GM12865 (cell line): ENCODE measurements around the gene ALOX15.
A peak's percentile ranks its signal among the peaks of the same experiment; 100 is the strongest.
"Not testable (repeated sequence)": the region's sequence is repeated elsewhere in the genome, so short reads cannot be mapped to it uniquely, and the experiment has no call there.

Experiments
- DNase-seq: peaks from one replicate; pipeline ENCODE4 v3.0.0; 2010; ENCODE audit warnings: low read depth
- H3K4me3 ChIP-seq: 2 replicates; pipeline ENCODE4 v1.5.1; 2011; ENCODE audit warnings: mild to moderate bottlenecking, low read depth, low read length, control low read depth
- CTCF ChIP-seq: IDR thresholded peaks from 2 replicates; pipeline ENCODE4 v1.5.1; 2011; ENCODE audit warnings: low read length, control low read depth, low read depth, inconsistent platforms; ENCODE audit not compliant: insufficient read depth; ENCODE audit errors: missing control alignments

Gene ALOX15

GRCh38 chr17:4616476-4616875 is 25.0 kb downstream of the ALOX15 start:
- DNase-seq = no peak
- no peak overlapping the region for H3K4me3 ChIP-seq
- TF ChIP-seq CTCF = no peak

GRCh38 chr17:4610656-4611055 is 30.8 kb downstream of the ALOX15 start:
- DNase-seq = no peak
- H3K4me3 ChIP-seq = no peak overlapping the region
- no peak for TF ChIP-seq CTCF

GRCh38 chr17:4610162-4610561 is 31.3 kb downstream of the ALOX15 start:
- no peak for TF ChIP-seq CTCF
- DNase-seq = no peak
- H3K4me3 ChIP-seq = no peak overlapping the region

- H3K4me3 ChIP-seq = no peak overlapping the region
- no peak for DNase-seq
- TF ChIP-seq CTCF = no peak
Measured at GRCh38 chr17:4609761-4610160, 31.7 kb downstream of the ALOX15 start.

- DNase-seq = no peak
- no peak for TF ChIP-seq CTCF
- H3K4me3 ChIP-seq = no peak overlapping the region
Measured at GRCh38 chr17:4607773-4608187, 33.7 kb downstream of the ALOX15 start.

- no peak for DNase-seq
- H3K4me3 ChIP-seq = no peak overlapping the region
- TF ChIP-seq CTCF = no peak
Measured at GRCh38 chr17:4607261-4607741, 34.2 kb downstream of the ALOX15 start.

GRCh38 chr17:4605826-4606225 is 35.7 kb downstream of the ALOX15 start:
- TF ChIP-seq CTCF = no peak
- H3K4me3 ChIP-seq = no peak overlapping the region
- DNase-seq = peak; percentile 33

- DNase-seq, H3K4me3 ChIP-seq: not testable (repeated sequence)
Measured at GRCh38 chr17:4604736-4605135, 36.7 kb downstream of the ALOX15 start.
